ENCODE results near the gene BICC1.

DNA sequence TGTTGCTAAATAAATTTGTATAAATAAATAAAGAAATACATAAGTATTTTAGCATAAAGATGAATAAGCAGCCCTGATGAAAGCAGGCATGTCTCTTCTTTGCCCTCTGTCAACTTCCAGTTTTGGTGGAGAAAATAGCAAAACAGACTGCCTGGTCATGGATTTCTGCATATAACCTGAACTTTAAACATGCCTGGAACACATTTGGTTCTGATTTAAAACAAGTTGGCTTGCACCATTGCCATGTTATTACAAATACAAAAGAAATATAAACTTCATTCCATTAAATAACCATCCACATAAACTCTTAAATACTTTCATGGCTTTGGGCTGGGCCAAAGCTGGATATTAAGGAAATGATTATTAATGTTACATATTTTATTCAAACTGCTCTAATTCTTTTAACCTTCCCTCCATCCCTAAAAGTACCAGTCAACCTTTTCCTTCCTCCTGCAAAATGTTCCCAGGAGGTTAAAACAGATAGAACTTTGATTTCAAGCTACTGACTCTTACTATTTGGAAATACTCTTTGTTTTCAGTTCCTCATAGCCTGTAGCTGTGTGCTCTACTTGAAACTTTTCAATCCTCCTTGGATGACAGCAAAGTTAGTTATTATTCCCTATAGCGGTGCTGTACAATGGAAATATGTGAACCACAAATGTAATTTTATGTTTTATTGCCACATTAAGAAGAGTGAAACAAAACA is 96.3 kb downstream of the BICC1 start:
- TF ChIP-seq, protein P1, sequence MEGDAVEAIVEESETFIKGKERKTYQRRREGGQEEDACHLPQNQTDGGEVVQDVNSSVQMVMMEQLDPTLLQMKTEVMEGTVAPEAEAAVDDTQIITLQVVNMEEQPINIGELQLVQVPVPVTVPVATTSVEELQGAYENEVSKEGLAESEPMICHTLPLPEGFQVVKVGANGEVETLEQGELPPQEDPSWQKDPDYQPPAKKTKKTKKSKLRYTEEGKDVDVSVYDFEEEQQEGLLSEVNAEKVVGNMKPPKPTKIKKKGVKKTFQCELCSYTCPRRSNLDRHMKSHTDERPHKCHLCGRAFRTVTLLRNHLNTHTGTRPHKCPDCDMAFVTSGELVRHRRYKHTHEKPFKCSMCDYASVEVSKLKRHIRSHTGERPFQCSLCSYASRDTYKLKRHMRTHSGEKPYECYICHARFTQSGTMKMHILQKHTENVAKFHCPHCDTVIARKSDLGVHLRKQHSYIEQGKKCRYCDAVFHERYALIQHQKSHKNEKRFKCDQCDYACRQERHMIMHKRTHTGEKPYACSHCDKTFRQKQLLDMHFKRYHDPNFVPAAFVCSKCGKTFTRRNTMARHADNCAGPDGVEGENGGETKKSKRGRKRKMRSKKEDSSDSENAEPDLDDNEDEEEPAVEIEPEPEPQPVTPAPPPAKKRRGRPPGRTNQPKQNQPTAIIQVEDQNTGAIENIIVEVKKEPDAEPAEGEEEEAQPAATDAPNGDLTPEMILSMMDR (optimal IDR thresholded peaks at IDR 0.05 in 1 of 3, IDR thresholded peaks at IDR 0.05 in 1 of 3, conservative IDR thresholded peaks at IDR 0.05 in 1 of 3; ENCODE audit: extremely low read depth in 1 of 3, insufficient read depth in 2 of 3, low read length in 3 of 3), result no peak
- no peak for TF ChIP-seq EZH2 (IDR thresholded peaks at IDR 0.05; ENCODE audit: low read length)

Data from keratinocyte (primary cell).